Measurements from ENCODE around the gene PI4KB. TPM values are rescaled to one million over a fixed set of nuclear protein-coding genes. Genes with fewer than 3 reads are reported as not detected.

The PI4KB gene
- 10 to 100 TPM; 20.0 to 24.7 (median 22.7) TPM for total RNA-seq
- long read RNA-seq, partial matches to known transcripts: 0 of 5 reads
- long read RNA-seq, other reads (novel, unspliced or antisense): 4 of 5 reads

DNA sequence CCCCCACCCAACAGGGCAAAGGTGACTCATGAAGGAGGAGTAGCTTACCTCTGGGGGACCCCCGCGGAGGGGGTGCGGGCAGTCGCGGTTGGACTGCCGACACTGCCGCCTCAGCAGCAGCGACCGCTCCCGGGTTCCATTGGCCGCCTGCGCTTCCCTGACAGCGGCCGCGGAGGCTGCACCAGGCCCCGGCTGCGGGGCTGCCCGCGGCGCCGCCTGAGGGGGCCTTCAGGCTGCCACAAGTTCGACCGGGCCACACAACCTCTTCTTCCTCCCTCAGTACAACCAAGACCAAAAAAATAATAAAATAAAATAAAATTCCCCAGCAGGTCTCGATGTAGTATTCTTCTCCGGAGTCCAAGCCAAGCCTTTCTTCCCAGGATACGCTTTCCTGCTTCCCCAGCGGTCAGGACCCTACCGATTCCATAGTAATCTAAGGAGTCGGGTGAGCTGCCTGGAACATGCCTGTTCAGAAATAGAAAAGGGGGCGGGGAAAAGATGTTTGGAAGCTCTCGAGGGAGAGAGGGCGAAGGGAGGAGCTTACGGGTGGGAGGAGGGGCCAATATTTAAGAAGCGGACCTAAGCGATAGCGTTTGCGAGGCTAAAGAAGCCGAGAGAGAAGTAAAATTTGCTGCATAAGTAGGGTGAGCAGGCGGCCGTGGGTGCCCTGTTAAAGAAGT is at the start of gene PI4KB:
Gene PI4KB, minus strand, starts transcription at position 194 of the 680 bp plus-strand sequence. CDS start 10,935 bp downstream, outside the sequence.
- Histone ChIP-seq H3K27me3 (no peaks in the 10 kb centered on the region), H3K4me3 (peak within 1 kb of the TSS; percentile 79 to 92 (median 88)), H3K4me1 (peaks cover 0 to 17% (median 7%) of the 10 kb centered on the region in 4 donors), H3K36me3 (peaks cover 0 to 22% (median 0%) of the 10 kb centered on the region in 4 donors), H3K9me3 (no peaks in the 10 kb centered on the region), H3K27ac (peak within 1 kb of the TSS; percentile 89 to 96 (median 93))
- TF ChIP-seq, protein P1, sequence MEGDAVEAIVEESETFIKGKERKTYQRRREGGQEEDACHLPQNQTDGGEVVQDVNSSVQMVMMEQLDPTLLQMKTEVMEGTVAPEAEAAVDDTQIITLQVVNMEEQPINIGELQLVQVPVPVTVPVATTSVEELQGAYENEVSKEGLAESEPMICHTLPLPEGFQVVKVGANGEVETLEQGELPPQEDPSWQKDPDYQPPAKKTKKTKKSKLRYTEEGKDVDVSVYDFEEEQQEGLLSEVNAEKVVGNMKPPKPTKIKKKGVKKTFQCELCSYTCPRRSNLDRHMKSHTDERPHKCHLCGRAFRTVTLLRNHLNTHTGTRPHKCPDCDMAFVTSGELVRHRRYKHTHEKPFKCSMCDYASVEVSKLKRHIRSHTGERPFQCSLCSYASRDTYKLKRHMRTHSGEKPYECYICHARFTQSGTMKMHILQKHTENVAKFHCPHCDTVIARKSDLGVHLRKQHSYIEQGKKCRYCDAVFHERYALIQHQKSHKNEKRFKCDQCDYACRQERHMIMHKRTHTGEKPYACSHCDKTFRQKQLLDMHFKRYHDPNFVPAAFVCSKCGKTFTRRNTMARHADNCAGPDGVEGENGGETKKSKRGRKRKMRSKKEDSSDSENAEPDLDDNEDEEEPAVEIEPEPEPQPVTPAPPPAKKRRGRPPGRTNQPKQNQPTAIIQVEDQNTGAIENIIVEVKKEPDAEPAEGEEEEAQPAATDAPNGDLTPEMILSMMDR (IDR thresholded peaks at IDR 0.05): no peak
- TF ChIP-seq POLR2A (IDR thresholded peaks at IDR 0.05): peak; percentile 37
- ATAC-seq (peak; percentile 95 to 98 (median 96)), DNase-seq (peak; percentile 80 to 93 (median 85))
- WGBS (ENCODE audit: insufficient coverage, low coverage, low lambda C conversion rate, missing lambda C conversion rate): 0% methylated on average over 24 of the region's 40 CpGs
- intact Hi-C loops (cut with DNase I): no loop called here

GRCh38 chr1:151373196-151373595 is 46.0 kb upstream of the PI4KB start:
- H3K27me3 ChIP-seq: no peaks in the 10 kb centered on the region
- WGBS (ENCODE audit: insufficient coverage, low coverage, low lambda C conversion rate, missing lambda C conversion rate): 90% methylated on average over 10 of the region's 14 CpGs
- no peak for DNase-seq
- intact Hi-C loops (cut with DNase I): no loop called here
- TF ChIP-seq, protein P1 (IDR thresholded peaks at IDR 0.05): no peak
- TF ChIP-seq POLR2A (IDR thresholded peaks at IDR 0.05): no peak
- H3K36me3 ChIP-seq: peaks cover 0 to 9% (median 0%) of the 10 kb centered on the region in 4 donors
- H3K4me3 ChIP-seq: no peak overlapping the region
- H3K27ac ChIP-seq: peak overlapping the region in 1 of 3 donors; percentile 81
- ATAC-seq: no peak
- peaks cover 0 to 41% (median 17%) of the 10 kb centered on the region in 4 donors for H3K4me1 ChIP-seq
- no peaks in the 10 kb centered on the region for H3K9me3 ChIP-seq

DNA sequence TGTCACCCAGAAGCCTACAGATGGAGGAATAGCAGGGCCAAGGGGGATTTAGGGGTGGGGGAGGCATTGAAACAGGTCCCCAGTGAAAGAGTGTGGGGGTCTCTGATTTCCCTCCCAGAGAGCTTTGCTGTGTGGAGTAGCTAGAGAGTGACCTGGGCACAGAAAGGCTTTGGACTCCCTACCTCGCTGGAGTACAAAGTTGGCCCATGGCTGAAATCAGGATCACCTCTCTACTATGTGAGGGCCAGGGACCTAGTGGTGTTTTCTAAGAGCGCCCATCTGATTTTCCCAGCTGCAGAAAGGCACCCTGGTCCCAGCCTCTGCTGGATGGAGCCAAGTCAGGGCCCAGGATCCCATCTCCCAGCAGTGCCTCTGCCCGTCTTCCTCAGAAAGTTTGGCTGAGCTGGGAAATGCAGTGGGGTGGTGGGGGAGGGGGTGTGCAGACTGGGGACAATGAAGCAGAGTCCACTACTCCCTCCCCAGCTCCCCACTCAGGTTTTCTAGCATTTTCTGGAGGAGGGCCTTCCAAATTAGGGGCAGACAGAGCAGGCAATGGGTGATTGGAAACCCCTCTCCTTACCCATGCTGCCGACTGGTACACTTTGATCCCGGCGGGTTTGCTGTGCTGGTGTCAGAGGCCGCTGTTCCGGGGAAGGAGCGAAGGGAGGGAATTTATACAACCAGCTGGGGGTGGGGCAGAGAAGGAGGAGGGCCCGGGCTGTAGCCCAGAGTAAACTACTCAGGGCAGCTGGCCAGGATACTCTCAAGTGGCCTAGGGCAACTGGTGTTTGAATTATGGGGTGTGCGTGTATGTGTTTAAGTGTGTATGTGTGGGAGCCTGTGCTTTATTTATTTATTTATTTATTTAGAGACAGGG is 45.1 kb upstream of the PI4KB start, which contains the start of gene SELENBP1:
Gene SELENBP1, minus strand, starts transcription at position 648 of the 877 bp plus-strand sequence. Its CDS starts 64 bp downstream, at position 584.
- TF ChIP-seq POLR2A (IDR thresholded peaks at IDR 0.05): peak; percentile 98
- TF ChIP-seq, protein P1 (IDR thresholded peaks at IDR 0.05): no peak
- H3K4me3 ChIP-seq: peak within 1 kb of the TSS; percentile 44 to 82 (median 75)
- WGBS (ENCODE audit: insufficient coverage, low coverage, low lambda C conversion rate, missing lambda C conversion rate): 7% methylated on average over 8 of the region's 11 CpGs
- no peaks in the 10 kb centered on the region for H3K9me3 ChIP-seq
- H3K4me1 ChIP-seq: peaks cover 0 to 50% (median 21%) of the 10 kb centered on the region in 4 donors
- H3K27ac ChIP-seq: peak within 1 kb of the TSS; percentile 71 to 81 (median 80)
- H3K36me3 ChIP-seq: peaks cover 0 to 17% (median 4%) of the 10 kb centered on the region in 4 donors
- ATAC-seq: peak; percentile 76 to 82 (median 78)
- no peaks in the 10 kb centered on the region for H3K27me3 ChIP-seq
- DNase-seq: peak; percentile 88 to 97 (median 92)
- intact Hi-C loops (cut with DNase I): no loop called here

DNA sequence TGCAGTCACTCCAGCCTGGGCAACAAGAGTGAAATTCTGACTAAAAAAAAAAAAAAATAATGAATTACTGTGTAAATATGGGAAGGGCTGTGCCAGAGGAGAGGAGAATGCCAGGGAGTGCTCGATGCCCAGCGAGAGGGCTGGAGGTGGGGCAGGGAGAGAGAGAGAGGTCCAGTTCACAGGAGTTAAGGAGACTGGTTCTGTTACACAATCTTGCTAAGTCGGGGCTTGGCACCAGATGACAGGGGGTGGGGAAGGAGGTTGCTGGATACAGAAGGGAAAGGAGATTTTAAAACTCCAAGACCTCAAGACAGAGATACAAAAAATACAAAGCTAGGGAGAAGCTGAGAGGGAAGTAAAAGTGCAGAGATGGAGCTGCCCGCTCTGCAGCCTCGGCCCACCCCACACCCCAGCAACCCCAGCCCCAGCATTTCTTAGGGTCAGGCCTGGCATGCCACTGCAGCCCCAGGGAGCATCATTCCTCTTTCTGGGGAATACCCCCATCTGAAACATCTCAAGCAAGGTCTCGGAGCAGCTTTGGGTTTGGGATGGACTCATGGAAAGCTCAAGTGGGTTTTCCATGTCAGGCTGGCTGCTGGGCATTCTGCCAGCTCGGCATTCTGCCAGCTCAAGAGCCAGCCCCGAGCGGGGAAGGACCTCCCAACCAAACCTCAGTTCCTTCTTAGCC is 44.3 kb upstream of the PI4KB start:
- DNase-seq (peak; percentile 57 to 86 (median 82)), ATAC-seq (peak; percentile 41 to 67 (median 55))
- no peaks in the 10 kb centered on the region for H3K9me3 ChIP-seq
- H3K4me1 ChIP-seq: peaks cover 0 to 55% (median 21%) of the 10 kb centered on the region in 4 donors
- H3K27ac ChIP-seq: peak overlapping the region; percentile 71 to 81 (median 80)
- intact Hi-C loops (cut with DNase I): no loop called here
- no peaks in the 10 kb centered on the region for H3K27me3 ChIP-seq
- 12% methylated on average over 5 of the region's 9 CpGs for WGBS (ENCODE audit: insufficient coverage, low coverage, low lambda C conversion rate, missing lambda C conversion rate)
- no peak for TF ChIP-seq POLR2A (IDR thresholded peaks at IDR 0.05)
- TF ChIP-seq, protein P1 (IDR thresholded peaks at IDR 0.05): no peak
- peaks cover 0 to 25% (median 8%) of the 10 kb centered on the region in 4 donors for H3K36me3 ChIP-seq
- H3K4me3 ChIP-seq: peak overlapping the region; percentile 44 to 82 (median 75)

All from right lobe of liver (tissue), 6 donors.